ENCODE measurements around the gene MVD.

MVD gene

GRCh38 chr16:88654363-88655052, 8.4 kb downstream of the MVD start:
- no peak for DNase-seq

GRCh38 chr16:88653596-88654362, 9.1 kb downstream of the MVD start:
- DNase-seq: no peak

DNA sequence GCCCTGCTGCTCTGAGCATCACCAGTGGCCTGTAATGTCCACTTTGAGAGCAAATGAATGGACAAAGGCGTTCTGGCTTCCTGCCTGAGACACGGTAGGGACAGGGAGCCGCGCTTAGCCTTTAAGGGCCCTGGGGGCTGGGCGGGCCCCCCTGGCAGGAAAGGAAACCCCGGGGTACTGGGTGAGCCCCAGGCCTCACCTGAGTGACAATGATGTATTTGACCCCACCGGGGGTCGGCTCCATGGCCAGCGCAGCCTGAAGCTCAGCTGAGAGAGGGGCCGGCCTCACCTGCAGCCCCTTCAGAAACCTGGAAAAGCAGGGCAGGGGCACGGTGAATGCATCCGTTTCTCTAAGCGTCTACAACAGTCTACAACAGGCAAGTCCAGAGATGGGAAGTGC, 9.8 kb downstream of the MVD start:
- DNase-seq: no peak

DNA sequence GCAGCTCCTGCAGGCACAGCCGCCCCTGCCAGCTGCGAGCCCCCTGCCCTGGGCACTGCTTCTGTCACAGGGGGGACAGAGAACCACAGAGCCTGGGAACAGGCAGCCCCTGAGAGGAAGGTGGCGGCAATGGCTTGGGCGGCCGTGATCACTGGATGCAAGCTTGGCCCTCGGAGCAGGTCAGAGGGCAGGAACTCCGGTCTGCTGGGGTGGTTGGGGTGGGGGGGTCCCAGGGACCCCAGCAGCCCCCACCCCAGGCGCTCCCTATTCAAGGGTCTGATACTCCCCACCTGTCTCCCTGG, 10.2 kb downstream of the MVD start:
- no peak for DNase-seq

GRCh38 chr16:88651989-88652761, 10.7 kb downstream of the MVD start:
- DNase-seq: no peak

DNA sequence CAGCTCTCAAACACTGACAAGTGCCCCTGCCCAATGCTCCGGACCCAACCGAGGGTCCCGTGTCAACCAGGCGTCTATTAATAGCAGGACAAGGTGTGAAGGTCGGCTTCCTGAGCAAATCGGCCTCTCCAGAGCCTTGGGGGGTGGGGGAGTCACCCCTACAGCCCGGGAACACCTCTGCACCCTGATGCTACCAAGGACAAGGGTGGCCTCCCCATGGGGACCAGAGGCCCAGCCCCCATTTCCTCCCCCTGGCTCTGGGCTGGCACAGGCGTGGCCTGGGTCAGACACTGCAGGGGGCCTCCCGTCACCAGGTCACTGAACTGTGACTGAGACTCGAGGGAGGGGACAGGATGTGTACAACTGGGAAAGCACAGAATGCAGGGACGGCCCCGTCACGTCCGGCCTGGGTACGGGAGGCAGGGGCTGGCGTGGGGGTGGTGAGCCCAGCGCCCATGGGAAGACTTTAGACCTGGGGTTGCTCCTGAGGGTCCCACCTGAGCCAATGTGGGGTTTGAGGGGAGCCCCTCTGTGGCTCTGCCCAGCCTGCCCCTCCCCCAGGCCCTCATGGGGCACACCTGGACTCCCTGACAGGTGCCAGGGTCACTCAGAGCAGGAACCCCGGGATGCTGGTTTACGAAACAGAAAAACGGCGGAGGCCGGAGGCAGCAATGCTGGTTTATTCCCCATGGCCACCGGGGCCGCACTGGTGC, 11.5 kb downstream of the MVD start:
- DNase-seq: no peak

- peak; percentile 55 to 62 for DNase-seq
Observed at GRCh38 chr16:88650749-88651275, 12.1 kb downstream of the MVD start, which contains the start of gene CYBA. TSS of gene CYBA (minus strand) at chr16:88651053. CDS start at chr16:88651013, 40 bp downstream.

DNA sequence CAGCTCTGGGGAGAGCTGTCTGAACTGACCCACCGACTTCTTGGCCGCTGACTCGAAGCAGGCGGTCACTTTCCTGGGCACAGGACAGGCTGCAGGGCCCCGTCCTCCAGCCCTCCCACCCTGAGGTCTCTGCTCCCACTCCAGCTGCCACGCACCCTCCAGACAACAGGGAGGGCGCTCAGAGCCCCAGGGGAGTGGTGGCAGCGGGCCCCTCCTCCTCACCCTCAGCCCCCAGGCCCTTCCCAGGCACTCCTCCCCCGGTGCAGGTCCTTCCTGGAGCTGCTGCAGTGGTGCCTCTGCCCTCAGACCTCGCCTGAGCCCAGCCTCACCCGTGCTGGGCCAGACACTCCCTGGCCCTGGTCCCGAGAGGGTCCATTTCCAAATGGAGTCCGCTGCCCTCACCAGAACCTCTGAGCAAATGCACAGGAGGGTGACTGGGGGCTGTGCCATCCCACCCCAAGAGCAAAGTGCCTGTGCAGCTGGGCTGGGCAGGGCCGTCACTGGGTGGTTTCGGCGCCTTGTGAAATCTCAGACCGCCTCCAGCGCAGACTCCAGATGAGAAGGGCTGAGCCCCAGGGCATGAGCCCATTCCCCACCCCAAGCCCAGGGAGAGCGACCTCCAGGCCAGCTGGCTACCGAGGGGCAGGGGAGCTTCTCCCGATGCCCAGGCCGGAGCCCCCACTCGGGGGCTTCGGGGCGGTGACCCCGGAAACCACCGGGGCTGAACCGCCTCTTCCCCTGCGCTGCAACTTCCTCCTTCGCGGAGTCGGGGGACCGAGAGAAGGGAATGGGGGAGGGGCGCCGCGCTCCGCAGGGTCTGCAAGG, 12.8 kb downstream of the MVD start:
- DNase-seq: peak; percentile 46 to 58

GRCh38 chr16:88649195-88649923, 13.5 kb downstream of the MVD start:
- no peak for DNase-seq

DNA sequence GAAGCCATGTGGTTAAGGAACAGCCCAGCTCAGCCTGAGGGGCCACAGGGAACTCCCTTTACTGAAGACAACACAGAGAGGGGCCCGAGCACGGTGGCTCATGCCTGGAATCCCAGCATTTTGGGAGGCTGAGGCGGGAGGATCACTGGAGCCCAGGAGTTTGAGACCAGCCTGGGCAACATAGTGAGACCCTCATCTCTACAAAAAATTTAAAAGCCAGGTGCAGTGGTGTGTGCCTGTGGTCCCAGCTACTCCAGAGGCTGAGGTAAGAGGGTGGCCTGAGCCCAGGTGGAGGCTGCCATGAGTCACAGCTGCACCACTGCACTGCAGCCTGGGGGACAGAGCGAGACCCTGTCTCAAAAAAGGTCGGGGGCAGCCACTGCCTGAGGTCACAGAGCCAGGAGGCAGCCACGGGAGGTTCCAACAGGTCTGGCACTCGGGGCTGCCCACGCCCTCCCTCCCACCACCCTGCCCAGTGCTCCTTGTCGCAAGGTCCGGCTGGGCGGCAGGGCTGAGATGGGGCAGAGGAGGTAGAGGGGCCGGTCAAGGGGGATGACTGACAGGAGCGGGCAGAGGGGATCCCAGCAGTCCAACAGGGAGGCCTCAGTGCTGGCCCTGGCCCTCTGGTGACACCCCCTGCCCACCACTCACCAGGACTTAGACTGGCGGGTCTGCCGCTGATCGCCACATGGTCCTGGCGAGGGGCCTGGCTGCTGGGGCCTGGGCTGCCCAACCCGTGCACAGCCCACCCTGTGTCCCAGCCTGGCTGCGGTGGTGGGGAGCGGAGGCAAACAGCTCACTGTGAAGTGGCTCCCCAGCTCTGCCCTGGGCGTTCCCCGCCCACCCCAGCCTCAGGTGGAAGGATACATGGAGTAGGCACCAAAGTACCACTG, 15.5 kb downstream of the MVD start:
- no peak for DNase-seq

GRCh38 chr16:88646345-88647034, 16.4 kb downstream of the MVD start:
- DNase-seq: no peak

DNA sequence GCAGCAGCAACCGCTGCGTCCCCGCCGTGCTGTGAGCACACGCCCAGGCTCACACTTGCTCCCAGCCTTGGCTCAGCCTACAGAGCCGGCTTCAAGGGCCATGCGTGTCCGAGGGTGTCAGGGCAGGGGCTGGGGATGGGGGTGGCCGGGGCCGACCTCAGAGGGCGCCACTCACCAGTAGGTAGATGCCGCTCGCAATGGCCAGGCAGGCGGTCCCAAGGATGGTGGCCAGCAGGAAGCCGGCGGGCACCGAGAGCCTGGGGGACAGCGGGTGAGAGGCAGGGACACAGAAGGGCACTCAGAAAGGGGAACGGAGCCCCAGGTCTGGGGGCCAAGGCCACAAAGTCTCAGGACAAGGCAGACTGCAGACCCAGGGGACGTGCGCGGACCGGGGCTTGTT, 16.9 kb downstream of the MVD start:
- DNase-seq: no peak

- DNase-seq: no peak
Observed at GRCh38 chr16:88645455-88645854, 17.4 kb downstream of the MVD start.

DNA sequence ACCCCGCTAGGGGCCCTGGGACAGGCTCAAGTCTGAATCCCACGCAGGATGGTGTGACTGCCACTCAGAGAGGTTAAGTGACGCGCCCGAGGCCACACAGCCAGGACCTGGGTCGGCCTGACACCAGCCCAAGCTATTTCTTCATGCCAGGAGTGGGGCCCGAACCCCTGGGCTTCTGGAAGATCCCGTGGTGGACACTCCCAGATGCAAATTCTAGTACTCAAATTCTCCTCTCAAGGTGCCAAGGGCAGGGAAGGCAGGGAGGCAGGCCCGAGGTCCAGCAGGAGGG, 19.3 kb downstream of the MVD start:
- DNase-seq: no peak

DNA sequence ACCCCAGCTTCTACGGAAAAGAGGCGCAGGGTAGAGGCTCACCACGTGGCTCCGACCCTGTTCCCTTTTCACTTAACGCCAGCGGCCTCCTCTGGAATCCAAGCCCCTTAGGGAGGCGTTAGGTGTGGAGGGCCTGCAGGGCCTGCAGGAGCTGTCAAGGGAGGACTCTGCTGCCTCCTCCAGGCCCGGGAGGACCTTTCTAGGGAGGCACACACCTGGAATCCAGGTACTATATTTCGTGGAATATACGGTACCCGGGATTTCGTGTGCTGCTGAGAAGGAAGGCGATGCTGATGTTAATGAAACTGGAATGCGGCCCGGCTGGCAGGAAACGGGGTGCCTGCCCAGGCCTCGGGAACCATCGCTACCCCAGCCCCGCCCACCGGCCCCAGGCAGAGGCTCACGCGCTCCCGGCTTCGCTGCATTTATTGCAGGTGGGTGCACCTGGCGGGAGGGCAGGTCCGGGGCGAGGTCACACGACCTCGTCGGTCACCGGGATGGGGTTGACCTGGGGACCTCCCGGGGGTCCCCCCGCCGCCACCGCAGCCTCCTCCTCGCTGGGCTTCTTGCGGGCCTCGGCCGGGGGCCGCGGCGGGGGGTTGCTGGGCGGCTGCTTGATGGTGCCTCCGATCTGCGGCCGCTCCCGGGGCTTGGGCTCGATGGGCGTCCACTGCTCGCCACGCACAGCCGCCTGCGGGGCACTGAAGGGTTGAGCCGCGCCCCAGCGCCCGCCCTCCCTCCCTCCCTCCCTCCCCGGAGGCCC, 19.8 kb downstream of the MVD start:
- DNase-seq: no peak

- DNase-seq: no peak
Observed at GRCh38 chr16:88640498-88641247, 22.2 kb downstream of the MVD start.

DNA sequence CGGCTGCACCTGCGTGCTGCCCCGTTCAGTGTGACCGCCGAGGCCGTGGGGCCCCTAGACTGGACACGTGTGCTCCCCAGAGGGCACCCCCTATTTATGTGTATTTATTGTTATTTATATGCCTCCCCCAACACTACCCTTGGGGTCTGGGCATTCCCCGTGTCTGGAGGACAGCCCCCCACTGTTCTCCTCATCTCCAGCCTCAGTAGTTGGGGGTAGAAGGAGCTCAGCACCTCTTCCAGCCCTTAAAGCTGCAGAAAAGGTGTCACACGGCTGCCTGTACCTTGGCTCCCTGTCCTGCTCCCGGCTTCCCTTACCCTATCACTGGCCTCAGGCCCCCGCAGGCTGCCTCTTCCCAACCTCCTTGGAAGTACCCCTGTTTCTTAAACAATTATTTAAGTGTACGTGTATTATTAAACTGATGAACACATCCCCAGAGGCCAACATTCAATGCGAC, 22.8 kb downstream of the MVD start:
- no peak for DNase-seq

All from AML-193 (cell line).